ENCODE measurements around the gene UBE2Z. TPM values are rescaled to one million over a fixed set of nuclear protein-coding genes. Genes with fewer than 3 reads are reported as not detected.

The UBE2Z gene
- total and polyA plus RNA-seq, 9 of the 15 experiments (the other 6 are each of a cell fraction or from before 2014, with no cell fraction given): 11.8 to 89.0 (median 38.2) TPM

DNA sequence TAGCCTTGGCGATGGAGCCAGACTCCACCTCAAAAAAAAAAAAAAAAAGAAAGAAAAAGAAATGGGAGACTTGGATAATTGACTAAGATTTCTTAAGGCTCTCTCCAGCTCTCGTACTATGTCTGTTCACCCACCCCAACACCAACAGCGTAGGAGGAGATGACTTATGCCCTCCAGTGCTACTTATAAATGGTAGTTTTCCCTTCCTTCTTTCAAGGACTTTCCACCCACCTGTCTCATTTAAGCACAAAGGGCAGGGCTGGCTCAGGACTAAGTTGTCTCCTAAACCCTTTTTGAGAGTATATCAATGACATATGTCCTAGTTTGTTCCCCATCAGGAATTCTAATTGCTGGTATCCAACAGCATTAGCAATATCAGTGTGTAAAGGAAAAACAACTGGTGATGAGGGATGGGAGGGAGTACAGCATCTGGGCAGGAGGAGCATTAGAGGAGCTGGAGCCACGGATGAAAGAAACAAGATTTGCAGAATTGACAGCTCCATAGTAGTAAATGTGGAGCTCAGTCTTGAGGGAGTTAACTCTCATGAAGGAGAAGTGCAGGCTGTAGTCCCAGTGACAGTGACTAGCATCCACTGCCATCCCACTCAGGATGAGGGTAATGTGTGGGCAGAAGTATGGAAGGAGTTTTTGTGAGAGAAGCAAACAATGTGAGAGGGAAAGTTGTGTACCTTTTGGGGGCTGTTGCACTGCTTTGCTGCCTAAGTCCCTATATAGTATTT is 17.2 kb downstream of the UBE2Z start:
- H3K27me3 ChIP-seq (ENCODE audit: control insufficient read depth in 2 of 2, insufficient read depth in 2 of 2, low read length in 2 of 2): no peaks in the 10 kb centered on the region
- H3K79me2 ChIP-seq (ENCODE audit: control insufficient read depth, insufficient read depth, low read length): peaks cover 3% of the 10 kb centered on the region; the same call in 1 of the 3 replicates
- H4K20me1 ChIP-seq (replicated peaks; ENCODE audit: control insufficient read depth, insufficient read depth, low read length): 0 out of 2 replicates have a peak, but pooled peaks cover 12% of the 10 kb centered on the region
- in situ Hi-C loops (cut with MboI) (no loop called here), intact Hi-C loops (cut with micrococcal nuclease) (no loop called here)
- H3K36me3 ChIP-seq (ENCODE audit: control insufficient read depth, insufficient read depth, low read length): peaks cover 96% of the 10 kb centered on the region
- H3K4me3 ChIP-seq: no peak overlapping the region
- H3K9me3 ChIP-seq (replicated peaks; ENCODE audit: control insufficient read depth, insufficient read depth, low read depth, low read length): no peaks in the 10 kb centered on the region
- no peak overlapping the region for H3K27ac ChIP-seq (ENCODE audit: extremely low read depth, low read depth, low read length)
- no peak overlapping the region for H2AFZ ChIP-seq (ENCODE audit: low read depth, low read length)
- no peak overlapping the region for H3K4me2 ChIP-seq (ENCODE audit: insufficient read depth, low read length)
- no peak for ATAC-seq
- H3K9ac ChIP-seq (ENCODE audit: insufficient read depth in 1 of 2, low read depth in 2 of 2, low read length in 2 of 2): no peak overlapping the region
- no peak for FAIRE-seq
- DNase-seq (ENCODE audit: extremely low read depth in 1 of 4, low spot score in 3 of 4): no peak
- ChIA-PET CTCF (ENCODE audit: low intra/inter-chr PET ratio) (no interaction called here), POLR2A (interaction anchor here (0.6 kb wide), 1 partner anchor 12 kb away, joined by 3 read pairs; no protein-coding TSS in a partner anchor)
- peaks cover 4% of the 10 kb centered on the region for H3K9me1 ChIP-seq (ENCODE audit: control insufficient read depth, insufficient read depth, low read length)
- H3K4me1 ChIP-seq (replicated peaks in 1 of 2; ENCODE audit: control insufficient read depth in 2 of 2, insufficient read depth in 2 of 2, low read length in 2 of 2): no peaks in the 10 kb centered on the region; a peak in 1 of 5 replicates
- 51% methylated on average over 3 of the region's 4 CpGs for WGBS (ENCODE audit: insufficient coverage, low coverage, missing lambda C conversion rate)
- no TSS peak for BruUV-seq (replicated peaks)
- TF ChIP-seq BRF1 (IDR thresholded peaks at IDR 0.05; ENCODE audit: borderline replicate concordance, extremely low read depth, insufficient read length) (no peak), NFIC (IDR thresholded peaks at IDR 0.05) (no peak), SNIP1 (IDR thresholded peaks at IDR 0.05; ENCODE audit: low read depth) (no peak), ATF1 (CRISPR knock-in tag; IDR thresholded peaks at IDR 0.05) (no peak), ATF1 (tag; IDR thresholded peaks at IDR 0.05) (no peak), RUNX1 (IDR thresholded peaks at IDR 0.05; ENCODE audit: low read depth) (no peak), ZNF146 (CRISPR knock-in tag; IDR thresholded peaks at IDR 0.05; ENCODE audit: unreplicated experiment) (no peak), HMG20B (CRISPR knock-in tag; IDR thresholded peaks at IDR 0.05) (no peak), TFAM (CRISPR knock-in tag; conservative IDR thresholded peaks at IDR 0.05) (no peak), POLR3G (IDR thresholded peaks at IDR 0.05; ENCODE audit: extremely low read depth, insufficient read length, insufficient replicate concordance) (no peak), DPF2 (IDR thresholded peaks at IDR 0.05) (no peak), MTA3 (IDR thresholded peaks at IDR 0.05; ENCODE audit: borderline replicate concordance) (no peak), HDGF (IDR thresholded peaks at IDR 0.05) (no peak), SRSF3 (IDR thresholded peaks at IDR 0.05; ENCODE audit: insufficient read depth, low read length) (no peak)
- TF ChIP-seq, protein P1, sequence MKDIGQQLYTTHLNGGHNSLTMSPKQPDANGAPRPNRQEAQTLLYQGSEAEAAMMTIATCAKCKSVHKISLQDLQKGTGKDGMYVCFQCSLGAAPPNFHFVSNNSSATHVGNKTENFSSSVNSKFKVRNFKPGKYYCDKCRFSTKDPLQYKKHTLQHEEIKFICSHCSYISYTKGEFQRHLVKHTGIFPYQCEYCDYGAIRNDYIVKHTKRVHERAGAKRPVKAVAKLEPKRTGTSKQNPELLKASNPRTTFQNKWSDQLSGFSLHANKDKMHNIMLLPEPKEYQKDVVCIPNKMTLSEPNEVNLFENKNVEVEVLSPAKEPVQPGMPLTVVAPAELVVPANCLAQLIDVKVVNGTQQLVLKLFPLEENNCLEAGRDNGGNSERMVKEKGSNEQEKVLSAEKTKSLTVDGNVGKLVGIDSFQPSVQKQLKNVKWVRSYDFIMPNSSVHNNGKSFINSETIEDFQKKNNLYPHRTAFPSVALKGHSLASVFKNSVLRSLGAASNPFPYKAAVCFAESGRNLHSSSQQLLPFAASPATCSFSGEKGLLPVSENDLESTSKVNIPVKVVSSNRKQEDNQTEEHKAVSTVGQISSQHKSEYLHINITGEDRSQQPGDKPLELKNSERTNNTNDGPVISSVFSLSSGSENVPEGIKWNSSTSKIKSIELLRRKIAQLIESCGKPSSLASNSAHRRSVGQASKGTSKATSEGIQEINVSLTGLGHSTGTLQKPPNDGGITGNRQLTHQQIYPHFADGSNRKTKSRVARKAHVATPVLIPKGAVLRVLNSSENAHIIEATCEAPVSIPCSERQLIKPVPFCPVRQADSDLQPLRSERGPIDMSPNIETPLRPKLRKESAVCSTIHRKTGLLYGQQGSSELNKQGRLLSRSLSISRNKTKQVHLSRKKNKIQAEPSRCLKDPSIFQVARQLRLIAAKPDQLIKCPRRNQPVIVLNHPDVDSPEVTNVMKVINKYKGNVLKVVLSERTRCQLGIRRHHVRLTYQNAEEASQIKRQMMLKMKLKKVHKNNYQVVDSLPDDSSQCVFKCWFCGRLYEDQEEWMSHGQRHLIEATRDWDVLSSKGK (CRISPR knock-in tag; IDR thresholded peaks at IDR 0.05): no peak
- TF ChIP-seq, protein P2, sequence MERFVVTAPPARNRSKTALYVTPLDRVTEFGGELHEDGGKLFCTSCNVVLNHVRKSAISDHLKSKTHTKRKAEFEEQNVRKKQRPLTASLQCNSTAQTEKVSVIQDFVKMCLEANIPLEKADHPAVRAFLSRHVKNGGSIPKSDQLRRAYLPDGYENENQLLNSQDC (CRISPR knock-in tag; IDR thresholded peaks at IDR 0.05): no peak
- TF ChIP-seq, protein P3, sequence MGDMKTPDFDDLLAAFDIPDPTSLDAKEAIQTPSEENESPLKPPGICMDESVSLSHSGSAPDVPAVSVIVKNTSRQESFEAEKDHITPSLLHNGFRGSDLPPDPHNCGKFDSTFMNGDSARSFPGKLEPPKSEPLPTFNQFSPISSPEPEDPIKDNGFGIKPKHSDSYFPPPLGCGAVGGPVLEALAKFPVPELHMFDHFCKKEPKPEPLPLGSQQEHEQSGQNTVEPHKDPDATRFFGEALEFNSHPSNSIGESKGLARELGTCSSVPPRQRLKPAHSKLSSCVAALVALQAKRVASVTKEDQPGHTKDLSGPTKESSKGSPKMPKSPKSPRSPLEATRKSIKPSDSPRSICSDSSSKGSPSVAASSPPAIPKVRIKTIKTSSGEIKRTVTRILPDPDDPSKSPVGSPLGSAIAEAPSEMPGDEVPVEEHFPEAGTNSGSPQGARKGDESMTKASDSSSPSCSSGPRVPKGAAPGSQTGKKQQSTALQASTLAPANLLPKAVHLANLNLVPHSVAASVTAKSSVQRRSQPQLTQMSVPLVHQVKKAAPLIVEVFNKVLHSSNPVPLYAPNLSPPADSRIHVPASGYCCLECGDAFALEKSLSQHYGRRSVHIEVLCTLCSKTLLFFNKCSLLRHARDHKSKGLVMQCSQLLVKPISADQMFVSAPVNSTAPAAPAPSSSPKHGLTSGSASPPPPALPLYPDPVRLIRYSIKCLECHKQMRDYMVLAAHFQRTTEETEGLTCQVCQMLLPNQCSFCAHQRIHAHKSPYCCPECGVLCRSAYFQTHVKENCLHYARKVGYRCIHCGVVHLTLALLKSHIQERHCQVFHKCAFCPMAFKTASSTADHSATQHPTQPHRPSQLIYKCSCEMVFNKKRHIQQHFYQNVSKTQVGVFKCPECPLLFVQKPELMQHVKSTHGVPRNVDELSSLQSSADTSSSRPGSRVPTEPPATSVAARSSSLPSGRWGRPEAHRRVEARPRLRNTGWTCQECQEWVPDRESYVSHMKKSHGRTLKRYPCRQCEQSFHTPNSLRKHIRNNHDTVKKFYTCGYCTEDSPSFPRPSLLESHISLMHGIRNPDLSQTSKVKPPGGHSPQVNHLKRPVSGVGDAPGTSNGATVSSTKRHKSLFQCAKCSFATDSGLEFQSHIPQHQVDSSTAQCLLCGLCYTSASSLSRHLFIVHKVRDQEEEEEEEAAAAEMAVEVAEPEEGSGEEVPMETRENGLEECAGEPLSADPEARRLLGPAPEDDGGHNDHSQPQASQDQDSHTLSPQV (IDR thresholded peaks at IDR 0.05): no peak
